NCI-H1092 (cell line): ENCODE measurements around the gene TACO1.

Source experiments
- DNase-seq: peaks from one replicate; lab custom pipeline; 2025; lab: John Stamatoyannopoulos, UW

Gene TACO1

DNA sequence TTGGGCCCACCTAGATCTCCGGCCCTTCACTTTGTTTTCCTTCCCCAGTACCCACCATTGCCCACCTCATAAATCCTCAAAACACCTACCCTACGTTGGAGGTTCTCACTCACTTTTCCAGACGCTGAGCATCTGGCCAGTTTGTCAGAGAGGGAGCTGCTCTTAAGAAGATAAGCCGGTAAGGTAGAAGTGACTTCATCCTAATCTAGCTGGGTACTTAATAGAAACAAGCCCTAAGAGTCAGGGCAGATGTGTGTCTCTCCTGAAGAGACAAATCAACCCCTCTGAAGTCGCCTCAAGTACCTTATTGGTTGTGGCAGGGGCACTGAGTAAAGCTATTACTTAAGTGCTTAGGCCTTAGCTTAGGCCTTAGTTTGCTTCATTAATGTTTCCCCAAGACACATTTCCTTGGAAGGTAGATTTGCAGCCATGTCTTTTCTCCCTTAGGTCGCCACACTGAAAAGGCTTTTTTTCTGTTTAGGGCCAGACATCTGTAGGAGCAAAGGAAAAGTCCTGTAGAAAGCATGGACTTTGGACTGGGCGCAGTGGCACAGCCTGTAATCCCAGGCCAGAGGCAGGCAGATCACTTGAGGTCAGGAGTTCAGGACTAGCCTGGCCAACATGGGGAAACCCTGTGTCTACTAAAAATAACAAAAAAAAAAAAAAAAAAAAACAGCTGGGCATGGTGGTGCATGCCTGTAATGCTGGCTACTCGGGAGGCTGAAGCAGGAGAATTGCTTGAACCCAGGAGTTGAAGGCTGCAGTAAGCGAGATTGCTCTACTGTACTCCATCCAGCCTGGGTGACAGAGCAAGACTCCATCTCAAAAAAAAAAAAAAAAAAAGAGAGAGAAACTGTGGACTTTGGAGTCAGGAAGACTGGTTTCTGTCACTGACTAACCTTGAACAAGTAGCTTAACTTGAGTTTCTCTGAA is 1.0 kb downstream of the TACO1 start:
- no peak for DNase-seq

DNA sequence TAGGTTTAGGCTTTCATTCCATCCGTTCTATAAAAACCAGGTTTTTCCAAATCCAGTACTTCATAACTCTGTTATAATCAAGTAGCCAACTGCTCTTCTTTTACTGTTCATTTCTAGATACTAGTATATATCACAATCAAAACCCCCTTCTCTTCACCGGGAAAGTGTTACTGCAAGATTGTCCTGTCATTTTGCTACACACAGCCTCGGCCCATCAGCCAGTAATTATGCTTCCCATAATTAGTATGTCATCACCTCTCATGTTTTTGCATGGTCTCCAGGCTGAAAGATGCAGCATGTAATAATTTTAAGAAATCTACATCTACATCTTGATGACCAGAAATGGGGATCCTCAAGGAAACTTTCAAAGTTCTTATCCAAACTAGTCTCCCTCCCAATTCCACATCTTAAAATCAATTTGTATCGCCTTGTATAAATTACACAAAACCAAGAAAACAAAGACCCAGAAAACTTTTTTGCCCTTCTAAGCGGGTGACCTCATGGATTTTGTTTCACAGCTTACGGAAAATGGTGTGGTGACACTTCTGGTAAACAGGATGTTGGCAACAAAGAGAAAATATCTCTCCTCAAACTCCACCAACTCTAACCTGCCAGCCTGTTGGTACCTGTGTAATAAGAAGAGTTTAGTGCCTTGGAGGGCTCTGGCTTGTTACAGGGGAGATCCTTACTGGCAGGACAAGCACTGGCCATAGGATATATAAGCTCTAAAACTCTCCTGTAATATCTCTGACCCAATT is 9.3 kb downstream of the TACO1 start:
- DNase-seq, result no peak

- no peak for DNase-seq
Observed at GRCh38 chr17:63610854-63611253, 10.2 kb downstream of the TACO1 start.

DNA sequence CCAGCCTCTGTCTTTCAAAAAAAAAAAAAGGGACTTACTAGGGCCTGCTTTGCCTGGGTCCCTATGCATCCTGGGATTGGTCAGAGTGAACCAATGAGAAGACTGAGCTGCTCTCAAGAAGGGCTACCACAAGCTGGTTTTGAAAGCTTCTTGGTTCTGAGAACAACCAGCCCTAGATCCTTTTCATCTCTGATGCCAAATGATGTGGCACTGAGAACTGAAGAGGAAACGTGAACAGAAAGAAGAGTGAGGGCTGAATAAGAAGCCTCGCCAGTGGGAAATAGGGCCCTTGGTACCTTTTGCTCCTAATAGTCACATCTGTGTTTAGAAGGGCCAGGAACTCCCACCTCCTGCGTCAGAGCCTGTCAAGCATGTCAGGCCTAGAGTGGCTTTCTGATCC is 10.7 kb downstream of the TACO1 start:
- DNase-seq, result no peak

- DNase-seq, result no peak
Observed at GRCh38 chr17:63613663-63614062, 13.0 kb downstream of the TACO1 start.

DNA sequence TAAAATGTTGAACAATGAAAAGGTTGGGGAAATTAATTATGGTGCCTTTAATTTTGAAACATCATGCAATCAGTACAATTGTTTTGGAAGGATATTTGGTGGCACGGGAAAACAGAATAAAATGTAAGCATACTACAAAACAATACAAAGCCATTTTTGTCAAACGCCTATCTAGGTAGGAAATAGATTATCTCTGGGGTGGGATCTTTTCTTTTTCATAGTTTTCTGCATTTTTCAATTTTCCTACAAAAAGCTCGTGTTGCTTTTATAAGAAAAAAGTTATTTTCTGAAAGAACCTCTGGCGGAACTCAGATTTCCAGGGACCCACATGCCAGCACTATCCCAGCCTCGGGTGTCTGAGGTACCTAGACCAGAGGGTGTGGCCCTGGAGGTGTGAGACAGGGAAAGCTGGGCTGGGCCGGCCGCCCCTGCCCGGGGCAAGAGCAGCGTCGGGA is 20.6 kb downstream of the TACO1 start:
- DNase-seq, result no peak

DNA sequence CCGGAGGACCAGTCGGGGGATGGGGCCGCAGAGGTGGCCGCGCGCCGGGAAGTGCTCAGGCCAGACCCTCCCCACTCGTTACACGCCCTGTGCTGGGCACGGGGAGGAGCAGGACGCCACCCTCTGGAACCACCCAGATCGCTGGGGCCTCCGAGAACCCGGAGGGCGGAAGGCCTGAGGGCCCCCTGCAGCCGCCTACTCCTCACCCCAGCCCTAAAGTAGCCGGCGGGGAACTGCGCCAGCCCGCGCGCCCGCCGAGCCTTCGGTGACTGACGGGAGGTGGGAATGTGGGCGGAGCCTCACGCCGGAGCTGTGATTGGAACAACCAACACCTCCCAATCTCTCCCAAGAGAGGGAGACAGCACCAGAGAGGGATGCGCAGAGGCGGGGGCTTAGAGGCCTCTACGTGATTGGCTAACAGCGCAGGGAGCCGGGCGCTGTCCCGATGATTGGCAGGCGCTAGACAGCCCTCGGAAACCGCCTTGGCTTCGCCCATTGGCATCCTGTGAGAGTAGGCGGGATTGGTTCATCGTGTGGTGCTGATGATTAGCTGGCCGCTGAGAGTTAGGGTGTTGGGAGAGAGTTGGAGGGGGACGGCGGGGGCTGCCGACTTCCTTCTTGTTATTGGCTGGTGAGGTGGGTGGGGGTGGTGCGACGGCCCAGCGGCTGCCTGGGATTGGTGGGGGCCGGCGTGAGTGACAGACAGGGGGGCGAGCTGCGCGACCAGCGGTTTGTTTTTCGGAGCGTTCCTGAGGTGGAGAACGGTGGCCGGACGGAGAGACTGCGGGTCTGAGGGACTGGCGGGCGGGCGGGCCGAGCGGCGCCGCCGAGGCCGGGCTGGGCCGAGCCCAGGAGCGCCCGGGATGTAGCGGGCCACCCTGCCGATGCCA is 21.2 kb downstream of the TACO1 start, which contains the start of gene MAP3K3:
TSS of gene MAP3K3 (plus strand) at position 734 of the 890 bp plus-strand sequence. CDS start 343 bp downstream, outside the sequence.
- peak; percentile 99 for DNase-seq

DNA sequence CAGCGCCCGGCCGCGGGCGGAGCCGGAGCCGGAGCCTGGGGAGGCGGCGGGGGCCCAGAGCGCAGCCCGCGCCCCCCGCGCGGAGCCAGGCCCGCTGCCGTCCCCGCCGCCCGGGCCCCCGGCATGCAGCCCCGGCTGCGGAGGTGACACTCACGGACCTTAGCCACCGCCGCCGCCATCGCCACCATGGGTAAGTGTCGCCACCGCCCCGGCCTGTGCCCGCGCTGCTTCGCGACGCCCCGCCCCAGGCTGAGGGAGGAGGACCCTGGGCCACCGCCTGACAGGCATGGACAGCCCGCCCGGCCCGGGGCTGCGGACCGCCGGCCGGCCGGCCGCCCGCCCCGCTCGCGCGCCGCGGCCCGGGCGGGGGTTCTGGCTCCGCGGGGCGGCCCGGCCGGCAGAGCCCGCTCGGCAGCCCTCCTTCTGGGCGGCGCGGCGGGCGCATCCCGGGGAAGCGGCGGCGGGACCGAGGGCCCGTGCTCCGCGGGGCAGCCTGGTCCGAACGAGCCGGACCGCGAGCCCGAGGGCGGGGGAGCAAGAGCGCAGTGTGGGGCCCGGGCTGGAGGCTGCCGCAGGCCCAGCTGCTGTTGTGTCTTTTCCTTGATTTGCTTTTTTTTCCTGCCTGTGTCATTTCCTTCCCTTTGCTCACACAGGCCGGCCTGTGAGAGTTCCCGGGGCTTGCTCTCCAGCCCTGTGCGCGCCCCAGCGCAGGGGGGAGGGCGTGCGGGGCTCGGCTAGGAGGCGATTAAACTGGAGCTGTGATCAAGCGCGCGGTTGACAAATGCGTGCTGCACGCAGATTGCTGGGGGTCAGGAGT is 22.1 kb downstream of the TACO1 start:
- no peak for DNase-seq

DNA sequence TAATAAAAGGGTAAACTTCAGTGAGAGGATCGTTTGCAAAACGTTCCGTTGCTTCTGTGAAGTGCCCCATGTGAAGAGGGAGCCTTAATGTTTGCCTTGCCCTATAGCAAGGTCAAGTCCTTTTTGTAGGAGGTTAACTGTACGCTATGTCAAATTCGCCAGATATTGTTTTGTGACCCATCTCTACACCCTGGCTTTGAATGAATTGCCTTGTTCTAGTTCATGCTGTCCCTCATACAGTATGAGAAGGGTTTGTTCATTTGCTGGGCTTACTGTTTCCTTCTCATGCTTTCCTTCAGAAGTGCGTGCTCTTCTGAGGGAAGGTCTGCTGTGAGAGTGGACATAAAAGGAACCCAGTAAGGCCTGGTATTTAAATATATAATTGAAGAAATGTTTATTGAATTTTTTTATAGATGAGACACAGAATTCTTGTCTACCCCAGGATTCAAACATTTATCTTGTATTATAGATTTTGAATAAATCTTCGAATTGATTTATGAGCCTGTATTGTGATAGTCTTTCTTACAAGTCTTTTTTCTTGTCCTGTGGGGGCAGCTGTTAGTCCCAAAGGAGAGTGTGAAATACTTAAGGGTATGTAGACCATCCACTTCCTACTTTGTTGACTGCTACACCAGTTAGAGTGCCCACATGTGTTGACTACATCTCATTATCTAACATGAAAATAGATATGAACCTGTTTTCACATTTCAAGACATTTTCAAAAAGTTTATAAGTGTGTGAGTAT is 23.3 kb downstream of the TACO1 start:
- no peak for DNase-seq

DNA sequence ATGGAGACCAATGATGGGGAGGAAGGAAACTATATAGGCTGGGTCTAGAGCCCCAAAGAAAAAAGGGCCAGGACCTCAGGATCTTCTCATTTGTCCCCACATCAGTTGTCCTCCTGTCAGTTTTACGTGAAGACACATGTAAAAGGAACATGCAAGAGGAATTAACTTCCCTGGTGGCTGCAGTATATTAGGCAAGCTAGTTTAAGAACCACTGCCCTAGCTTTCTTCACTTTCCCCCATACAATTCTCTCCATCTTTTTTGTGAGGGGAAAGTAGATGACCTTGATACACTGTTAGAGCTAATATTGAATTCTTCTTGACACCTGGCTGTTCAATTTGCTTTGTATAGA is 23.8 kb downstream of the TACO1 start:
- no peak for DNase-seq

DNA sequence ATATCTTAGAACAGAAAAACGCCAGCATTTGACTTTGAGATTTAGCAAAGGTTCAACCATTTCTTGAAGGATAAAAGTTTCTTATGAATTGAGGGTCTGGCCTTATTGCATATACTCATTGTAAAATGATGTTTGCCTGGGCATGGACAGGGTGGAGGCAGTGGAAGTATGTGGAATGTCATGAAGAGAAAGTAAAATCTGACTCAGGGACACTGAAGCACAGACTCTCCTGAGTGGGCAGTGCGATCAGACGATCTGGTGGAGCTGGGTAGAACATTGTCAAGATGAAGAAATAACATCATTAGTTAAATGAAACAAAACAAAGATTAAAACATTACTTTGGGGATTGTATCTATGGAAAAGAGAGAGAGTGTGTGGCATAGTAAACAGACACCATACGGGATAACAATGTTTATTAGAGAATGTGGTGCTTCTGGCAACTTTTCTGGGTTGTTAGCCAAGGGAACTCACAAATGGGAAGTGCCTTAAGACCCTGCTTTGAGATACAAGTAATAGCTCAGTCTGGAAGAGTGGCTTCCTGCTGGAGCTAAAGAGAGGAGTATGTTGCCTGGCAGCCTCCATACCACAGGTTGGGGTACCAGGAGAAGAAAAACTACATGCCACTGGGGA is 26.0 kb downstream of the TACO1 start:
- no peak for DNase-seq

DNA sequence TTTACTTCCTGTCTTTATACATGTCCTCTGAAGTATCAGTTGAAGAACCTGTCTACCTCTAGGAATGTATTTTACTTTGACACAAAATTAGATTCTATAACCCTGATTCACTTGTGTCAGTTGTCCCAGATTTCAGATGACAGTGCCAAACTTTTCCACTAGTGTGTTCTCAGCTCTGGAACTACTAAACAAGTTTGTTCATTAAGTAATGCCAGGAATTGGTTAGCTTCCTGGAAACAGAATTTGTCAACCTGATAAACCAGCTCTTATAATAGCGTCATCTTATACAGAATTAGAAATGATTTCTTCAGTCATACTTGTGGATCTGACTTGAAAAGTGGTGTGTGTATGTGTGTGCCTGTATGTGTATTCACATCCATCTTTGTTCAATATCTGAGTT is 28.9 kb downstream of the TACO1 start:
- no peak for DNase-seq

GRCh38 chr17:63631062-63631461 is 30.4 kb downstream of the TACO1 start:
- no peak for DNase-seq

DNA sequence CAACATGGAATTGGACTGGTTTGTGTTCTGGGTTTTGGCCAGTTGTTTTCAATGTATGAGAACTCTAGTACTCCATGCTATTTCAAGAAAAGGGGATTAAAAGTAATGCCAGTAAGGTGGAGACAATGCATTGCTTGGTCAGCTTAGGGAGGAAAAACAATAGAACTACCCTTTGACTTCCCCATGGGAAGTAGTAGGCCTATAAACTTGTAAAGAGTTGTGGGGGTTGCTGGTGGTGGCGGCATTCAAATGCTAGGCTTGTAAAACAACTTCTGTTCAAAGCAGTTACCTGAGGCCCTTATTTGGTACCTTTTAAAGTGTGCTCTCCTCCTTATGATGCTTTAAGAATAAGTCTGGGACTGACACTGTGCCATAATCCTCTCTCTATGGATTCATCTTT is 30.9 kb downstream of the TACO1 start:
- no peak for DNase-seq

DNA sequence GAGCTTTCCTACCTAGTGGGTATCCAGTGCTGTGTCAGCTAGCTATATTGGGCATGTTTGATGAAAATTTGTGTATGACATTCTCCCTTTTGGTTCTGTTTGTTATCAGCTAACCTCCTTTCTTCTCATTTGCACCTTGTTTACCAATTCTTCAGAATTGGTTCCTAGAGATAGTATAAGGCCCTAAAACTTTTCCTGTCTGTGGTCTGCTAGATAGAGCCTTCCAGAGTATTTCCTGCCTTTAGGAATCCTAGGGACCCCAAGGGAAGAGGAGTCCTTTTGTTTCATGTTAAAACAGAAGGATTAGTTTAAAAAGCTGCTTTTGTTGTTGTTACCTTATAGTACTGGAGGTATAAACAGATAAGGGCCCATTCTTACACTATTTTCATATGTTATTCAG is 33.0 kb downstream of the TACO1 start:
- DNase-seq, result no peak

DNA sequence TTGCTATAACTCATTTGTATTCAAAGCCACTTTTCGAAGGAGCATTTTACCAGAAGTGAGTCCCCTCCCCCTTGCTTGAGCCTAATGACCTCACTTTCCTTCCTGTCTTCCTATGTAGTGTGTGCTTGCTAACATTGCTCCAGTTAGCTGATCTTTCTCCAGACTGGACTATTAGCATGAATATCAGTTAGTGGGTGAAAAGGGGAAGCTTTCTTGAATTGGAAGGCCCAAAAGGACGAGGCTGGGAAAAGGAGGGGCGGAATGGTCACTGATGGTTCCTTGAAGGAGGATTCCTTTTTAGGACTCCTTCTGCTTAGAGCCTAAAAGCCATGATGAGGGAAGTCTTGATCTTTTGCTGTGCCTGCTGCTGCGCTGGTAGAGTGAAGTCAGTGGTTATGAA is 33.5 kb downstream of the TACO1 start:
- no peak for DNase-seq

DNA sequence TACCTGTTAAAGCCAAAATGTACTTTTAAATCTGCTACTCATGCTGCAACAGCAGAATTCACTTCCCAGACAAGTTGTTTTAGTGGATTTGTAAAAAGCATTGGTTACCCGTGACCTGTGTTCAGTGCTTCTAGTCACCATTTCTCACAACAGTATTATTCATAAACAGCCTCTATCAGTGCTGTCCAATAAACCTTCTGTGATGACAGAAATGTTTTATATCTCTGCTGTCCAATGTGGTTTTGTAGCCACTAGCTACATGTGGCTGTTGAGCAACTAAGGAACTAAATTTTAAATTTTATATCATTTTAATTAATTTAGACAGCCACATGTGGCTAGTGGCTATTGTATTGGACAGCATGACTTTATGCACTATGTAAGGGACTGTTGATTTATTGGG is 34.1 kb downstream of the TACO1 start:
- DNase-seq, result no peak

DNA sequence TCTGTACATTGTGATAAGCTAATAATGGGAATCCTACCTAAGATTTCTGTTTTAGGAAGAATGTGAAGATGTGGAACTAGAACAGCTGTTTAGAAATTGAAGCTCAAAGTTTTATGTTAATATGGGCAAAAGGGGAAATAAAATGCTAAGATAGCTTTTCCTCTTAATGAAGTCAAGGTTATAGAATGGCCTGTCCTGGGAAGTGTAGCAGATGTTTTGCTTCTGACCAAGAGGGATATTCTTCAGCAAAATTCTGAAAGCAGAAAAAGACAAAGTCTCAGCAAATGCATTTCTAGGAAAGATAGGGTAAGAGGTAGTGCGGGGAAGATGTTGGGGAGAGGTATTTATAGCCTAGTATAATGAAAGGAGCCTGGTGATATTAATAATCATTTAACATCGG is 34.6 kb downstream of the TACO1 start:
- DNase-seq, result no peak

DNA sequence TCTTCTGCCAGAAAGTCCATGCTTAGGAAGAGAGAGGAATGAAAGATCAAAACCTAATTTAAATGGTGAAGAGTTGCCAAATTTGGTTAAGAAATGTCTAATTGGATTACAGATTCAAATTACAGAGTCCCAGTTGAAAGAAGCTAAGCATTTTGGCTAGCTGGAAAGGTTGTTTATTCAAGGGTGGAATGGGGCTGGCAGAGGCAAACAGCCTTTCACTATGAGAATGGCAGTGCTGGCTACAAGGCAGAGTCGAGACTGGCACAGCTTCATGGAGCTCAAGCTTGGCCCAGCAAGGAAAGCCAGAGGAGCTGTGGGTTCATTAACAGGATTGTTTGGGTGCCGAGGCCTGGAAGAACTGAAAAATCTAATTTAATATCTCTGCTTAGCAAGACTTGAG is 35.1 kb downstream of the TACO1 start:
- DNase-seq, result no peak

DNA sequence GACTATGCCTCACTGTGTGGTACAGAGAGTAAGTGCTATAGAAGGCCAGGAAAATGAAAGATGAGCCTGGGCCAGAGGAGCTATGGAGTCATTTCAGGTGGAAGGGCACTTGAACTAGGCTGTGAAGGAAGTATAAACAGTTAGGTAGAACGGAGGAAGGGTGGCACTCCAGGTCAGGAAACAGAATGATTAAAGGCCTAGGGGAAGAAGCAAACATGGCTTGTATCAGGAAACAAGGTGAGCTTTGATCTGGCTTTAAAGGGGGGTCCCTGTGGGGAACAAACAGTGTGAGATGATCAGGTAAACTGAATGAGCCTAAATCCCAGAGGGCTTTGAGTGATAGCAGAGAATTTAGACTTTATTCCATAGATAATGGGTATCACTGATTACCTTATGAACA is 38.4 kb downstream of the TACO1 start:
- DNase-seq, result no peak
